HepG2 (cell line): ENCODE data around the gene PIK3R5. TPM values are rescaled to one million over a fixed set of nuclear protein-coding genes. Genes with fewer than 3 reads are reported as not detected.

Experiments
- ATAC-seq: fragments of 200-7000 bp; cut with Tn5 transposase; 3 replicates; pipeline ENCODE4 v1.9.1; 2020; ENCODE audit warnings: mild to moderate bottlenecking, moderate library complexity
- BruUV-seq: library from RNA; stranded (reverse); fragments of 400-500 nt; replicated peaks from 2 replicates; lab custom pipeline; 2021; lab: Mats Ljungman, UMichigan
- CTCF ChIA-PET: fragments of 300-600 bp; formaldehyde crosslinking; extraction: SDS; loops from one replicate; lab custom pipeline; 2021; ENCODE audit warnings: low total read pairs, inconsistent platforms, low intra/inter-chr PET ratio; lab: Yijun Ruan, JAX
- POLR2A ChIA-PET: fragments of 350-600 bp; sonication (Branson Sonifier 250); formaldehyde crosslinking; loops from one replicate; lab custom pipeline; 2020; ENCODE audit warnings: antibody characterized with exemption, inconsistent platforms; lab: Yijun Ruan, JAX
- DNase-seq: peaks from one replicate; pipeline ENCODE4 v3.0.0-alpha.2; 2015; ENCODE audit warnings: low spot score
- FAIRE-seq: peaks from 3 replicates; lab custom pipeline; 2011; peaks lifted over from hg19 to GRCh38; lab: Jason Lieb, UNC
- H2AFZ ChIP-seq: one replicate; pipeline ENCODE4 v1.6.1; 2011; ENCODE audit warnings: low read length, inconsistent platforms
- H3K27ac ChIP-seq: fragments of 300-600 bp; 3 replicates; pipeline ENCODE4 v1.8.0; 2011; ENCODE audit warnings: mixed run types, mild to moderate bottlenecking, mixed read lengths, low read length, inconsistent platforms; ENCODE audit not compliant: insufficient read depth; ENCODE audit errors: extremely low read length
- H3K27me3 ChIP-seq, 2 experiments: fragments of 200-600 bp in 1 of 2; 2 replicates in 1 of 2; 3 replicates in 1 of 2; pipeline versions ENCODE4 v1.6.0 to v1.8.0; 2011; ENCODE audit warnings: low read length in 2 of 2, mild to moderate bottlenecking in 2 of 2, moderate library complexity in 2 of 2, inconsistent platforms in 1 of 2; ENCODE audit not compliant: insufficient read depth in 2 of 2, control insufficient read depth in 1 of 2
- H3K36me3 ChIP-seq, 2 experiments: fragments of 200-600 bp in 1 of 2; replicated peaks in 1 of 2; 2 replicates in 1 of 2; 3 replicates in 1 of 2; pipeline versions ENCODE4 v1.5.1 to v1.8.0; 2011; ENCODE audit warnings: low read length in 2 of 2, inconsistent platforms in 1 of 2; ENCODE audit not compliant: insufficient read depth in 2 of 2, control insufficient read depth in 1 of 2
- H3K4me1 ChIP-seq: 2 replicates; pipeline ENCODE4 v1.5.1; 2012; ENCODE audit warnings: low read length, inconsistent platforms; ENCODE audit not compliant: insufficient read depth
- H3K4me2 ChIP-seq: 2 replicates; pipeline ENCODE4 v1.6.0; 2011; ENCODE audit warnings: low read depth, low read length, inconsistent platforms
- H3K4me3 ChIP-seq, 3 experiments: fragments of 200-600 bp in 1 of 3; sonication (generic), shearing (Covaris generic) in 1 of 3; replicated peaks in 1 of 3; 2 replicates each; pipeline ENCODE4 v1.5.1; 2011 to 2016; ENCODE audit warnings: low read length in 3 of 3, inconsistent platforms in 2 of 3, low read depth in 2 of 3, mild to moderate bottlenecking in 2 of 3, control low read depth in 1 of 3, mixed read lengths in 1 of 3; ENCODE audit not compliant: insufficient read depth in 1 of 3
- H3K79me2 ChIP-seq: one replicate; pipeline ENCODE4 v1.6.1; 2011; ENCODE audit warnings: low read length, inconsistent platforms; ENCODE audit not compliant: insufficient read depth
- H3K9ac ChIP-seq: 2 replicates; pipeline ENCODE4 v1.6.0; 2011; ENCODE audit warnings: mild to moderate bottlenecking, low read depth, low read length, inconsistent platforms; ENCODE audit not compliant: insufficient read depth
- H3K9me3 ChIP-seq: 2 replicates; pipeline ENCODE4 v1.5.1; 2012; ENCODE audit warnings: mild to moderate bottlenecking, low read length
- H4K20me1 ChIP-seq: 2 replicates; pipeline ENCODE4 v1.6.0; 2011; ENCODE audit warnings: inconsistent platforms, mild to moderate bottlenecking, low read length, moderate library complexity; ENCODE audit not compliant: insufficient read depth
- ARNTL ChIP-seq: sonication (generic); formaldehyde crosslinking; IDR thresholded peaks from 2 replicates; pipeline ENCODE4 v1.4.0; 2020; ENCODE audit warnings: mild to moderate bottlenecking, missing genetic modification reagents
- CCDC6 ChIP-seq: sonication (generic); formaldehyde crosslinking; IDR thresholded peaks from 2 replicates; pipeline ENCODE4 v1.8.1; 2022; ENCODE audit warnings: mild to moderate bottlenecking, missing genetic modification reagents, moderate library complexity
- GATA4 ChIP-seq: sonication (generic); IDR thresholded peaks from 2 replicates; pipeline ENCODE4 v1.6.1; 2016; ENCODE audit warnings: antibody characterized with exemption, low read depth, borderline replicate concordance
- HNRNPK ChIP-seq: fragments of 200-400 bp; formaldehyde crosslinking; IDR thresholded peaks from 2 replicates; pipeline ENCODE4 v1.6.1; 2018; ENCODE audit warnings: low read length, low read depth, moderate library complexity, mild to moderate bottlenecking; ENCODE audit not compliant: poor library complexity, severe bottlenecking
- MED1 ChIP-seq: sonication (generic); formaldehyde crosslinking; IDR thresholded peaks from 2 replicates; pipeline ENCODE4 v1.4.0; 2020; ENCODE audit warnings: missing genetic modification reagents
- NCOR1 ChIP-seq: fragments of 200-600 bp; sonication (generic); IDR thresholded peaks from 2 replicates; pipeline ENCODE4 v1.7.0; 2017; ENCODE audit warnings: antibody characterized with exemption, low read length, borderline replicate concordance
- PHF20 ChIP-seq: sonication (generic); formaldehyde crosslinking; IDR thresholded peaks from 2 replicates; pipeline ENCODE4 v1.5.0; 2020; ENCODE audit warnings: mild to moderate bottlenecking, missing genetic modification reagents
- SMAD3 ChIP-seq: sonication (generic); formaldehyde crosslinking; IDR thresholded peaks from 2 replicates; pipeline ENCODE4 v1.4.0; 2020; ENCODE audit warnings: missing genetic modification reagents
- SOX13 ChIP-seq, 3 experiments: fragments of 450-650 bp in 1 of 3; sonication (generic) in 1 of 3; formaldehyde crosslinking in 1 of 3; IDR thresholded peaks in 2 of 3; conservative IDR thresholded peaks in 1 of 3; 2 replicates each; pipeline versions ENCODE4 v1.5.0 to v1.6.1; 2016 to 2020; ENCODE audit warnings: antibody characterized with exemption in 1 of 3, mild to moderate bottlenecking in 1 of 3, missing compliant biosample characterization in 1 of 3, missing genetic modification reagents in 1 of 3, moderate library complexity in 1 of 3
- SRSF4 ChIP-seq: fragments of 200-400 bp; formaldehyde crosslinking; IDR thresholded peaks from one replicate; pipeline ENCODE4 v1.6.1; 2018; ENCODE audit warnings: mild to moderate bottlenecking, low read depth, low read length, moderate library complexity; ENCODE audit not compliant: poor library complexity, severe bottlenecking
- TCF12 ChIP-seq, 2 experiments: fragments of 450-650 bp in 1 of 2; sonication (generic) in 1 of 2; formaldehyde crosslinking in 1 of 2; IDR thresholded peaks; 2 replicates each; pipeline versions ENCODE4 v1.6.1 to v1.8.0; 2017 to 2022; ENCODE audit warnings: antibody characterized with exemption in 1 of 2, mild to moderate bottlenecking in 1 of 2, missing genetic modification reagents in 1 of 2, moderate library complexity in 1 of 2
- TOE1 ChIP-seq: sonication (generic); formaldehyde crosslinking; IDR thresholded peaks from 2 replicates; pipeline ENCODE4 v1.4.0; 2020; ENCODE audit warnings: mild to moderate bottlenecking, missing genetic modification reagents
- ZNF282 ChIP-seq: fragments of 450-650 bp; IDR thresholded peaks from 2 replicates; pipeline ENCODE4 v1.6.1; 2018; ENCODE audit not compliant: partially characterized antibody
- ZNF446 ChIP-seq: sonication (generic); formaldehyde crosslinking; IDR thresholded peaks from 2 replicates; pipeline ENCODE4 v1.5.0; 2020; ENCODE audit warnings: mild to moderate bottlenecking, missing genetic modification reagents
- ZNF552 ChIP-seq: sonication (generic); formaldehyde crosslinking; IDR thresholded peaks from 2 replicates; pipeline ENCODE4 v1.9.0; 2022; ENCODE audit warnings: missing genetic modification reagents, mild to moderate bottlenecking, borderline replicate concordance
- ZNF562 ChIP-seq: sonication (generic); formaldehyde crosslinking; IDR thresholded peaks from 2 replicates; pipeline ENCODE4 v1.8.0; 2022; ENCODE audit warnings: missing genetic modification reagents, borderline replicate concordance
- ZNF605 ChIP-seq: sonication (generic); formaldehyde crosslinking; IDR thresholded peaks from 2 replicates; pipeline ENCODE4 v1.8.0; 2022; ENCODE audit warnings: mild to moderate bottlenecking, missing genetic modification reagents
- WGBS: methylation state at CpG from one replicate; pipeline ENCODE4 v1.1.6; 2017; ENCODE audit warnings: low lambda C conversion rate; 5-methylcytosine and 5-hydroxymethylcytosine counted together
- in situ Hi-C: cut with HindIII; loops from 2 replicates; pipeline ENCODE4 v1.10.0; 2017; ENCODE audit warnings: low pct_unique_long_range_greater_than_20kb; ENCODE audit not compliant: extremely low pct_ligation_motif_present
- intact Hi-C: fragments of 100-400 bp; cut with micrococcal nuclease; formaldehyde crosslinking; loops from one replicate; pipeline ENCODE4 v1.10.0; 2022; ENCODE audit not compliant: unreplicated experiment
- polyA plus RNA-seq, 8 experiments: library from polyadenylated mRNA; depleted of rRNA in 3 of 8; stranded (reverse) in 7 of 8; unstranded in 1 of 8; fragments of >200 nt; fragmentation: Illumina TruSeq in 4 of 8; extraction: Trizol in 4 of 8; gene quantifications; 2 replicates each; pipeline versions ENCODE4 v1.2.1 to v1.2.3, GENCODE V29; 2011 to 2016; ENCODE audit warnings: low read depth in 4 of 8, missing spikeins in 1 of 8, mixed read lengths in 1 of 8; ENCODE audit not compliant: insufficient read depth in 1 of 8
- total RNA-seq, 5 experiments: library from RNA; depleted of rRNA; stranded (reverse); fragments of >200 nt; fragmentation: Illumina TruSeq; extraction: Trizol; gene quantifications; 2 replicates each; pipeline ENCODE4 v1.2.3, GENCODE V29; 2016; ENCODE audit warnings: low read depth in 1 of 5
- TF ChIP-seq, protein P1 (sequence below): sonication (generic); formaldehyde crosslinking; IDR thresholded peaks from 2 replicates; pipeline ENCODE4 v1.4.0; 2020; ENCODE audit warnings: missing genetic modification reagents
- TF ChIP-seq, protein P2 (sequence below): sonication (generic); formaldehyde crosslinking; IDR thresholded peaks from 2 replicates; pipeline ENCODE4 v1.4.0; 2020; ENCODE audit warnings: missing genetic modification reagents

Gene PIK3R5
- total and polyA plus RNA-seq, 2 of the 13 experiments (the other 11 are each of a cell fraction or from before 2014, with no cell fraction given) = not detected

DNA sequence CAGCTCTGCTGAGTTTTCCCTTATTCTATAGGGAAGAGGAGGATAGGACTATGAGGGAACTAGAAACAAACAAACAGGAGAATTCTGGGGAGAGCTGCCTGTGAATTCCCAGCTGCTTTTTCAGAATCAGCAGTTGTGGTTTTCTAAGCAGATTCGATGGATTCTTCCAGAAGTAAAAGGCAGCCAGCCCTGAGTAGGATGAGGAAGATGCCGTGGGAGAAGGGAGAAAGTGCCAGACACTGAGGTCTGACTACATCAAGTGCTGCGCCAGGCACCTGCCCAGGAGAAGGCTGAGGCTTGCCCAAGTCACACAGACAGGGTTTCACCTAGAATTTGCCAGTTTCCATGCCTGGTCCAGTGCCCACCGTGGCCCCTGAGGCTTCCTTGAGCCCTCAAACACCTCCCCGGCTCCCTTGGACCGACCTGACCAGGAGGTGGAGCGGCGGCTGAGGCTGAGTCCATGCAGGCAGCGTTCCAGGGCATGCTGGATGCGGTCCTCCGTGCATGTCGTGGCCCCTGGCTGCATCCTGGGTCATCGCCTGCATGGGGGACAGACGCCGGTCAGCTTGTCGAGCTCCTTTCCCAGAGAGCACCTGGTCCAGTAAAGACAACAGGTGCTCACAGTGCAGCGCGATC, 54.4 kb downstream of the PIK3R5 start (continued):
- no peak for TF ChIP-seq TOE1 (CRISPR knock-in tag)

DNA sequence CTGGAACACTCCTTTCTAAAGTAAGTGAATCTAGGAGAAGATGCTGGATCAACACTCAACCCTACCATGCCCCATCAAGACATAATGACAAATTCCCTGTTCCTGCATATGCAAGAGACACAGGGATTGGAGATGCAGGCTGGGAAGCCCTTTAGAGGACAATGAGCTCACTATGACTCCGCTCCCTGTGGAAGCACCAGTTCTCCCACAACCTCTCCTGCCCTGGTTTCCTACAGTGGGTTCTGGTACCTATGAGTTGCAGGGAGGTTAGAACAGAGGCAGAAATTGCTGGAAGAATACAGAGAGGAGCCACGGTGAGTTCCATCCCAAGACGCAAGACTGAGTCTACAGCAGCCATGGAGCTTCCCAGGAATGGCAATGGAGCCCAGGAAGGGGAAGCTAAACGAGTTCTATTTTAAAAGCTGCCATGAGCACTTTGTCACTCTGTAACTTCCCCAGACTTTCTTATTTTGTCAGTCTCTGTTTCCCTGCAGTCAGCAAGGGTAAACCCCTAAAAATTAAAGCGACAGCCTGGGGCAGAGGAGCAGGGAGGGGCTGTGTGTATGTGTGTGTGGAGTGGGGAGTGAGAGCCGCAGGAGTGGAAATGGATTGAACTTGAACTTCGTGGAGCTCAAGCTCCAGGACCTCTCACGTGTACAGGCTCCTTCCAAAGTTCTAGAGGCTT, 55.8 kb downstream of the PIK3R5 start:
- ChIA-PET CTCF (no interaction called here), POLR2A (no interaction called here)
- Histone ChIP-seq H3K9ac (no peak overlapping the region), H3K27ac (no peak overlapping the region), H3K27me3 (peaks cover 2 to 48% of the 10 kb centered on the region in 2 experiments; a peak in 4 of 5 replicates), H3K4me1 (no peaks in the 10 kb centered on the region), H2AFZ (no peak overlapping the region), H3K9me3 (no peaks in the 10 kb centered on the region), H3K4me2 (no peak overlapping the region), H3K36me3 (no peaks in the 10 kb centered on the region), H3K4me3 (no peak overlapping the region), H4K20me1 (no peaks in the 10 kb centered on the region), H3K79me2 (no peaks in the 10 kb centered on the region)
- intact Hi-C loops (no loop called here), in situ Hi-C loops (no loop called here)
- no peak for FAIRE-seq
- 31% methylated on average over 8 of the region's 8 CpGs for WGBS
- BruUV-seq = no TSS peak
- no peak for DNase-seq
- ATAC-seq = no peak
- TF ChIP-seq SOX13 (IDR thresholded peaks at IDR 0.05) (no peak), SOX13 (CRISPR knock-in tag; conservative IDR thresholded peaks at IDR 0.05 in 1 of 2, IDR thresholded peaks at IDR 0.05 in 1 of 2) (no peak), CCDC6 (no peak), SMAD3 (CRISPR knock-in tag) (no peak), TCF12 (IDR thresholded peaks at IDR 0.05) (no peak), TCF12 (CRISPR knock-in tag; IDR thresholded peaks at IDR 0.05) (no peak), ZNF446 (CRISPR knock-in tag) (no peak), ZNF605 (CRISPR knock-in tag) (no peak), ZNF562 (no peak), GATA4 (no peak), SRSF4 (no peak), MED1 (no peak), ZNF282 (no peak), NCOR1 (no peak), ZNF552 (CRISPR knock-in tag) (no peak), PHF20 (CRISPR knock-in tag) (no peak), HNRNPK (no peak), ARNTL (no peak)
- TF ChIP-seq, protein P1, sequence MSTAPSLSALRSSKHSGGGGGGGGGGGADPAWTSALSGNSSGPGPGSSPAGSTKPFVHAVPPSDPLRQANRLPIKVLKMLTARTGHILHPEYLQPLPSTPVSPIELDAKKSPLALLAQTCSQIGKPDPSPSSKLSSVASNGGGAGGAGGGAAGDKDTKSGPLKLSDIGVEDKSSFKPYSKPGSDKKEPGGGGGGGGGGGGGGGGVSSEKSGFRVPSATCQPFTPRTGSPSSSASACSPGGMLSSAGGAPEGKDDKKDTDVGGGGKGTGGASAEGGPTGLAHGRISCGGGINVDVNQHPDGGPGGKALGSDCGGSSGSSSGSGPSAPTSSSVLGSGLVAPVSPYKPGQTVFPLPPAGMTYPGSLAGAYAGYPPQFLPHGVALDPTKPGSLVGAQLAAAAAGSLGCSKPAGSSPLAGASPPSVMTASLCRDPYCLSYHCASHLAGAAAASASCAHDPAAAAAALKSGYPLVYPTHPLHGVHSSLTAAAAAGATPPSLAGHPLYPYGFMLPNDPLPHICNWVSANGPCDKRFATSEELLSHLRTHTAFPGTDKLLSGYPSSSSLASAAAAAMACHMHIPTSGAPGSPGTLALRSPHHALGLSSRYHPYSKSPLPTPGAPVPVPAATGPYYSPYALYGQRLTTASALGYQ (CRISPR knock-in tag) = no peak
- TF ChIP-seq, protein P2, sequence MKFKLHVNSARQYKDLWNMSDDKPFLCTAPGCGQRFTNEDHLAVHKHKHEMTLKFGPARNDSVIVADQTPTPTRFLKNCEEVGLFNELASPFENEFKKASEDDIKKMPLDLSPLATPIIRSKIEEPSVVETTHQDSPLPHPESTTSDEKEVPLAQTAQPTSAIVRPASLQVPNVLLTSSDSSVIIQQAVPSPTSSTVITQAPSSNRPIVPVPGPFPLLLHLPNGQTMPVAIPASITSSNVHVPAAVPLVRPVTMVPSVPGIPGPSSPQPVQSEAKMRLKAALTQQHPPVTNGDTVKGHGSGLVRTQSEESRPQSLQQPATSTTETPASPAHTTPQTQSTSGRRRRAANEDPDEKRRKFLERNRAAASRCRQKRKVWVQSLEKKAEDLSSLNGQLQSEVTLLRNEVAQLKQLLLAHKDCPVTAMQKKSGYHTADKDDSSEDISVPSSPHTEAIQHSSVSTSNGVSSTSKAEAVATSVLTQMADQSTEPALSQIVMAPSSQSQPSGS (CRISPR knock-in tag) = no peak
